CD14-positive monocyte (primary cell): Measurements from ENCODE around the gene PLAC8L1. TPM values are rescaled to one million over a fixed set of nuclear protein-coding genes. Genes with fewer than 3 reads are reported as not detected.

Experiments
- DNase-seq, 3 donors: peaks; one replicate each; pipeline ENCODE4 v3.0.0-alpha.2; 2011 to 2022
- H2AFZ ChIP-seq: 2 replicates; pipeline ENCODE4 v1.6.0; 2012; ENCODE audit warnings: mild to moderate bottlenecking, low read depth, low read length, inconsistent platforms; ENCODE audit not compliant: insufficient read depth, poor library complexity, severe bottlenecking
- H3K27ac ChIP-seq, 2 donors: 1 replicate in 1 of 2; 2 replicates in 1 of 2; pipeline ENCODE4 v1.5.1; 2012 to 2013; ENCODE audit warnings: low read length in 2 of 2, control low read depth in 1 of 2, inconsistent platforms in 1 of 2, low read depth in 1 of 2, mild to moderate bottlenecking in 1 of 2
- H3K27me3 ChIP-seq, 2 donors: one replicate each; pipeline versions ENCODE4 v1.6.0 to v1.6.1; 2011 to 2013; ENCODE audit warnings: low read length in 2 of 2; ENCODE audit not compliant: control insufficient read depth in 2 of 2, insufficient read depth in 2 of 2
- H3K36me3 ChIP-seq, 2 donors: replicated peaks in 1 of 2; 1 replicate in 1 of 2; 2 replicates in 1 of 2; pipeline versions ENCODE4 v1.5.1 to v1.6.1; 2012 to 2013; ENCODE audit warnings: low read length in 2 of 2, control low read depth in 1 of 2, inconsistent platforms in 1 of 2, mild to moderate bottlenecking in 1 of 2; ENCODE audit not compliant: insufficient read depth in 2 of 2, control insufficient read depth in 1 of 2
- H3K4me1 ChIP-seq, 2 donors: 1 replicate in 1 of 2; 2 replicates in 1 of 2; pipeline versions ENCODE4 v1.5.1 to v1.6.1; 2012 to 2013; ENCODE audit warnings: low read length in 2 of 2, control low read depth in 1 of 2, inconsistent platforms in 1 of 2, mild to moderate bottlenecking in 1 of 2, moderate library complexity in 1 of 2; ENCODE audit not compliant: insufficient read depth in 2 of 2, control insufficient read depth in 1 of 2
- H3K4me2 ChIP-seq: replicated peaks from 2 replicates; pipeline ENCODE3; 2012; ENCODE audit warnings: low read length, moderate library complexity, mild to moderate bottlenecking; ENCODE audit not compliant: poor library complexity, severe bottlenecking; ENCODE audit errors: extremely low read depth
- H3K4me3 ChIP-seq, 3 experiments: fragments of 200-600 bp in 1 of 3; sonication (generic) in 1 of 3; replicated peaks in 1 of 3; 1 replicate in 2 of 3; 2 replicates in 1 of 3; pipeline ENCODE4 v1.5.1; 2011 to 2013; ENCODE audit warnings: low read length in 3 of 3, mild to moderate bottlenecking in 3 of 3, control low read depth in 2 of 3, low read depth in 2 of 3, inconsistent platforms in 1 of 3, moderate library complexity in 1 of 3
- H3K79me2 ChIP-seq: 2 replicates; pipeline ENCODE4 v1.6.0; 2012; ENCODE audit warnings: mild to moderate bottlenecking, control low read depth, inconsistent platforms, low read length, moderate library complexity; ENCODE audit not compliant: insufficient read depth
- H3K9ac ChIP-seq: 2 replicates; pipeline ENCODE4 v1.6.0; 2017; ENCODE audit warnings: low read length, mild to moderate bottlenecking; ENCODE audit not compliant: insufficient read depth, poor library complexity, severe bottlenecking
- H3K9me3 ChIP-seq, 2 donors: replicated peaks in 1 of 2; 1 replicate in 1 of 2; 2 replicates in 1 of 2; pipeline versions ENCODE4 v1.5.1 to v1.6.1; 2012 to 2013; ENCODE audit warnings: low read length in 2 of 2, control low read depth in 1 of 2; ENCODE audit not compliant: control insufficient read depth in 1 of 2, insufficient read depth in 1 of 2
- H4K20me1 ChIP-seq: 2 replicates; pipeline ENCODE4 v1.6.0; 2012; ENCODE audit warnings: mild to moderate bottlenecking, low read length, control low read depth, moderate library complexity; ENCODE audit not compliant: insufficient read depth
- H3K27ac Mint-ChIP-seq, 7 donors: one replicate each; pipeline ENCODE4 v1.8.0; 2020; ENCODE audit warnings: mild to moderate bottlenecking in 7 of 7, mixed read lengths in 7 of 7, moderate library complexity in 6 of 7, inconsistent platforms in 2 of 7
- H3K27me3 Mint-ChIP-seq, 3 donors: one replicate each; pipeline ENCODE4 v1.8.0; 2021 to 2022; ENCODE audit warnings: low read depth in 3 of 3, mild to moderate bottlenecking in 3 of 3, mixed read lengths in 3 of 3, moderate library complexity in 3 of 3, inconsistent platforms in 1 of 3
- H3K36me3 Mint-ChIP-seq, 2 donors: one replicate each; pipeline ENCODE4 v1.8.0; 2020; ENCODE audit warnings: mixed read lengths in 2 of 2, inconsistent platforms in 1 of 2, mild to moderate bottlenecking in 1 of 2
- H3K4me1 Mint-ChIP-seq: one replicate; pipeline ENCODE4 v1.8.0; 2020; ENCODE audit warnings: mild to moderate bottlenecking, mixed read lengths
- H3K4me3 Mint-ChIP-seq, 2 donors: one replicate each; pipeline ENCODE4 v1.8.0; 2020; ENCODE audit warnings: mild to moderate bottlenecking in 2 of 2, mixed read lengths in 2 of 2, moderate library complexity in 1 of 2
- H3K9me3 Mint-ChIP-seq, 7 donors: one replicate each; pipeline ENCODE4 v1.8.0; 2020 to 2022; ENCODE audit warnings: mixed read lengths in 7 of 7, mild to moderate bottlenecking in 6 of 7, moderate library complexity in 6 of 7, inconsistent platforms in 2 of 7
- WGBS: methylation state at CpG from one replicate; pipeline ENCODE4 v1.1.5; 2013; ENCODE audit warnings: missing lambda C conversion rate; ENCODE audit not compliant: insufficient coverage; 5-methylcytosine and 5-hydroxymethylcytosine counted together
- intact Hi-C, 2 donors: fragments of 100-400 bp; cut with micrococcal nuclease; formaldehyde crosslinking; loops; one replicate each; pipeline versions ENCODE4 v1.15.0 to v1.15.1; 2023
- polyA plus RNA-seq, 3 donors: library from polyadenylated mRNA; depleted of rRNA in 1 of 3; unstranded in 2 of 3; stranded (reverse) in 1 of 3; fragments of 300-500 nt in 2 of 3; fragments of >200 nt in 1 of 3; fragmentation: Illumina TruSeq in 2 of 3; gene quantifications; 1 replicate in 2 of 3; 2 replicates in 1 of 3; pipeline ENCODE4 v1.2.3, GENCODE V29; 2012 to 2021
- TF ChIP-seq, protein P1 (sequence below): fragments of 200-600 bp; IDR thresholded peaks from one replicate; pipeline ENCODE4 v1.8.0; 2022; ENCODE audit warnings: antibody characterized with exemption, mild to moderate bottlenecking

PLAC8L1 gene
- polyA plus RNA-seq, 3 donors: not detected

DNA sequence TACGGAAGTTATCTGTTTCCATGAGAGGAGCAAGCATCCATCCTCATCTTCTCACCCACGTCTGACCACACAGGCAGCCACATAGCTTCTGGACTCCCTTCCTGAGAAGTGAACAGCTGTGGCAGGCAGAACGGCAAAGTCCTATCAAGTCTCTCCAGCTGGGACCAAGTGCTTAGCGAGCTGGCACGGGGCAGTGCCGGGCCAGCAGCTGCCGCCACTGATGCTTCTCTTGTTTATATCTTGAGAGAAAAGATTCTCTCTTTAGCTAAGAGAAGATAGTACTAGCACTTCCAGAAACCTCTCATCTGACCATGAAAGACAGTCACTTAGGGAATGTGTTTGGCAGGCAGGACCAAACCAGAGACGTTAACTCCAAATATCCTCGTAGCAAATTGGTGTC lies 37.2 kb downstream of the PLAC8L1 start:
- H3K4me1 ChIP-seq: no peaks in the 10 kb centered on the region
- Mint-ChIP-seq H3K4me3 (no peak overlapping the region), H3K4me1 (no peaks in the 10 kb centered on the region), H3K27me3 (peaks cover under 1 to 7% (median 2%) of the 10 kb centered on the region in 3 donors), H3K36me3 (no peaks in the 10 kb centered on the region), H3K27ac (no peak overlapping the region), H3K9me3 (peaks cover 0 to 5% (median 0%) of the 10 kb centered on the region in 7 donors)
- no peak overlapping the region for H3K4me3 ChIP-seq
- H3K9ac ChIP-seq: no peak overlapping the region
- no peak overlapping the region for H3K4me2 ChIP-seq
- H3K36me3 ChIP-seq: no peaks in the 10 kb centered on the region
- no peaks in the 10 kb centered on the region for H3K27me3 ChIP-seq
- no peak for DNase-seq
- WGBS: 78% methylated on average over 3 of the region's 9 CpGs
- H3K27ac ChIP-seq: no peak overlapping the region
- TF ChIP-seq, protein P1, sequence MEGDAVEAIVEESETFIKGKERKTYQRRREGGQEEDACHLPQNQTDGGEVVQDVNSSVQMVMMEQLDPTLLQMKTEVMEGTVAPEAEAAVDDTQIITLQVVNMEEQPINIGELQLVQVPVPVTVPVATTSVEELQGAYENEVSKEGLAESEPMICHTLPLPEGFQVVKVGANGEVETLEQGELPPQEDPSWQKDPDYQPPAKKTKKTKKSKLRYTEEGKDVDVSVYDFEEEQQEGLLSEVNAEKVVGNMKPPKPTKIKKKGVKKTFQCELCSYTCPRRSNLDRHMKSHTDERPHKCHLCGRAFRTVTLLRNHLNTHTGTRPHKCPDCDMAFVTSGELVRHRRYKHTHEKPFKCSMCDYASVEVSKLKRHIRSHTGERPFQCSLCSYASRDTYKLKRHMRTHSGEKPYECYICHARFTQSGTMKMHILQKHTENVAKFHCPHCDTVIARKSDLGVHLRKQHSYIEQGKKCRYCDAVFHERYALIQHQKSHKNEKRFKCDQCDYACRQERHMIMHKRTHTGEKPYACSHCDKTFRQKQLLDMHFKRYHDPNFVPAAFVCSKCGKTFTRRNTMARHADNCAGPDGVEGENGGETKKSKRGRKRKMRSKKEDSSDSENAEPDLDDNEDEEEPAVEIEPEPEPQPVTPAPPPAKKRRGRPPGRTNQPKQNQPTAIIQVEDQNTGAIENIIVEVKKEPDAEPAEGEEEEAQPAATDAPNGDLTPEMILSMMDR: no peak
- intact Hi-C loops: no loop called here
- H4K20me1 ChIP-seq: no peaks in the 10 kb centered on the region
- H3K79me2 ChIP-seq: no peaks in the 10 kb centered on the region
- H2AFZ ChIP-seq: no peak overlapping the region
- H3K9me3 ChIP-seq: no peaks in the 10 kb centered on the region

DNA sequence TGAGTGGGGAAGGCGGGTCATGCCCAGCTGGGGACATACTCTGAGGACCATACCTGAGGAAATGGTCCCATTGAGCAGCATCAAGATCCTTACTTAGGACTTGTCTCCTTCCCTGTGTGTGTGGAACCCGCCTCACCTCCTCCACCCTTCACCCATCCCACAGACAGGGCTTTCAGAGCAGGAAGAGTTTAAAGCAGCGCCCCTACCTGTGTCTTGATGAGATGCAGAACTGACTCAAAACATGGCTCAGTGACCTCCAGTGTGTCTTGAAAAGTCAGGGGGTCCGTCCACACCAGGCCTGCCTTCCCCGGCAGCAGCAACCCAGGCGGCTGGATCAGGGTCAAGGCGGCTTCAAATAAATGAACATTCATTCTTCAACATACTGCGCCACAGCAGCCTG lies 38.4 kb downstream of the PLAC8L1 start:
- Mint-ChIP-seq H3K27ac (peak overlapping the region in 1 of 7 donors; percentile 25), H3K4me3 (no peak overlapping the region), H3K4me1 (no peaks in the 10 kb centered on the region), H3K36me3 (no peaks in the 10 kb centered on the region), H3K27me3 (peaks cover 0 to 8% (median 2%) of the 10 kb centered on the region in 3 donors), H3K9me3 (peaks cover 0 to 5% (median 0%) of the 10 kb centered on the region in 7 donors)
- Histone ChIP-seq H2AFZ (no peak overlapping the region), H3K9me3 (no peaks in the 10 kb centered on the region), H3K36me3 (no peaks in the 10 kb centered on the region), H3K27ac (no peak overlapping the region), H4K20me1 (no peaks in the 10 kb centered on the region), H3K79me2 (no peaks in the 10 kb centered on the region), H3K4me2 (no peak overlapping the region), H3K4me3 (no peak overlapping the region), H3K9ac (no peak overlapping the region), H3K4me1 (no peaks in the 10 kb centered on the region), H3K27me3 (no peaks in the 10 kb centered on the region)
- intact Hi-C loops: no loop called here
- WGBS: 95% methylated on average over 6 of the region's 8 CpGs
- no peak for DNase-seq
- TF ChIP-seq, protein P1: no peak
